Thoracic aorta (tissue), 2 donors: Measurements from ENCODE around the gene CIBAR2. TPM values are rescaled to one million over a fixed set of nuclear protein-coding genes. Genes with fewer than 3 reads are reported as not detected.

Source experiments
- ATAC-seq: fragments of 150-250 bp; one replicate; pipeline ENCODE4 v1.8.0; 2017; ENCODE audit warnings: low read depth; ENCODE audit not compliant: insufficient number of reproducible peaks, low FRiP score
- DNase-seq: peaks from one replicate; pipeline ENCODE4 v3.0.0-alpha.2; 2020; ENCODE audit warnings: low spot score
- H3K27ac ChIP-seq, 2 donors: fragments of 200-600 bp; sonication (generic); 1 replicate in 1 of 2; 2 replicates in 1 of 2; pipeline ENCODE4 v1.5.1; 2016; ENCODE audit warnings: mild to moderate bottlenecking in 2 of 2, moderate library complexity in 2 of 2
- H3K27me3 ChIP-seq: fragments of 200-600 bp; sonication (generic); replicated peaks from 2 replicates; pipeline ENCODE4 v1.6.0; 2016; ENCODE audit warnings: mild to moderate bottlenecking; ENCODE audit not compliant: insufficient read depth
- H3K36me3 ChIP-seq: fragments of 200-600 bp; sonication (generic); one replicate; pipeline ENCODE4 v1.5.1; 2016
- H3K4me1 ChIP-seq, 2 donors: fragments of 200-600 bp; sonication (generic); 1 replicate in 1 of 2; 2 replicates in 1 of 2; pipeline versions ENCODE4 v1.5.1 to v1.6.0; 2016; ENCODE audit warnings: low read depth in 2 of 2, mild to moderate bottlenecking in 1 of 2; ENCODE audit not compliant: control insufficient read depth in 1 of 2
- H3K4me3 ChIP-seq: fragments of 200-600 bp; sonication (generic); 2 replicates; pipeline ENCODE4 v1.5.1; 2016; ENCODE audit warnings: mild to moderate bottlenecking
- H3K9me3 ChIP-seq: fragments of 200-600 bp; sonication (generic); 2 replicates; pipeline ENCODE4 v1.5.1; 2016
- total RNA-seq, 2 donors: library from RNA; depleted of rRNA; stranded (reverse); fragments of >200 nt; gene quantifications; one replicate each; pipeline versions ENCODE4 v1.1.0 to v1.2.3, GENCODE V29; 2016
- TF ChIP-seq, protein P1 (sequence below): fragments of 200-600 bp; sonication (generic); IDR thresholded peaks from one replicate; pipeline ENCODE4 v1.5.1; 2019; ENCODE audit warnings: antibody characterized with exemption

CIBAR2 gene
- total RNA-seq, 2 donors from 2014 or later, result not detected

DNA sequence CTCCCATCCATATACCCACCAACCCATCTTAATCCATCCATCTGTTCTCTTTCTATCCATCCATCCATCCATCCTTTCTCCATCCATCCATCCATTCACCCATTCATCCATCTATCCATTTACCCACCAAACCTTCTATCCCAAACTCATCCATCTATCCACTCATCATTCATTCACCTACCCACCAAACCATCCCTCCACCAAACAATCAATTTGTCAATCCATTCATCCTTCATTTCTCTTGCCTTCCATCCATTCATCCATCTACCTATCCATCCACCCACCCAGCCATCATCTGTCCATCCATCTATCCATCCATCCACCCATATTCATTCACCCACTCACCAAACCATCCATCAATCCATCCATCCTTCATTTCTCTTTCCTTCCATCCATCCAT is 44.6 kb upstream of the CIBAR2 start:
- Histone ChIP-seq H3K27me3 (no peaks in the 10 kb centered on the region), H3K4me1 (peaks cover 14 to 41% of the 10 kb centered on the region in 2 donors), H3K27ac (no peak overlapping the region), H3K4me3 (no peak overlapping the region), H3K36me3 (no peaks in the 10 kb centered on the region), H3K9me3 (no peaks in the 10 kb centered on the region)
- TF ChIP-seq, protein P1, sequence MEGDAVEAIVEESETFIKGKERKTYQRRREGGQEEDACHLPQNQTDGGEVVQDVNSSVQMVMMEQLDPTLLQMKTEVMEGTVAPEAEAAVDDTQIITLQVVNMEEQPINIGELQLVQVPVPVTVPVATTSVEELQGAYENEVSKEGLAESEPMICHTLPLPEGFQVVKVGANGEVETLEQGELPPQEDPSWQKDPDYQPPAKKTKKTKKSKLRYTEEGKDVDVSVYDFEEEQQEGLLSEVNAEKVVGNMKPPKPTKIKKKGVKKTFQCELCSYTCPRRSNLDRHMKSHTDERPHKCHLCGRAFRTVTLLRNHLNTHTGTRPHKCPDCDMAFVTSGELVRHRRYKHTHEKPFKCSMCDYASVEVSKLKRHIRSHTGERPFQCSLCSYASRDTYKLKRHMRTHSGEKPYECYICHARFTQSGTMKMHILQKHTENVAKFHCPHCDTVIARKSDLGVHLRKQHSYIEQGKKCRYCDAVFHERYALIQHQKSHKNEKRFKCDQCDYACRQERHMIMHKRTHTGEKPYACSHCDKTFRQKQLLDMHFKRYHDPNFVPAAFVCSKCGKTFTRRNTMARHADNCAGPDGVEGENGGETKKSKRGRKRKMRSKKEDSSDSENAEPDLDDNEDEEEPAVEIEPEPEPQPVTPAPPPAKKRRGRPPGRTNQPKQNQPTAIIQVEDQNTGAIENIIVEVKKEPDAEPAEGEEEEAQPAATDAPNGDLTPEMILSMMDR, result no peak
- DNase-seq (no peak), ATAC-seq (no peak)

DNA sequence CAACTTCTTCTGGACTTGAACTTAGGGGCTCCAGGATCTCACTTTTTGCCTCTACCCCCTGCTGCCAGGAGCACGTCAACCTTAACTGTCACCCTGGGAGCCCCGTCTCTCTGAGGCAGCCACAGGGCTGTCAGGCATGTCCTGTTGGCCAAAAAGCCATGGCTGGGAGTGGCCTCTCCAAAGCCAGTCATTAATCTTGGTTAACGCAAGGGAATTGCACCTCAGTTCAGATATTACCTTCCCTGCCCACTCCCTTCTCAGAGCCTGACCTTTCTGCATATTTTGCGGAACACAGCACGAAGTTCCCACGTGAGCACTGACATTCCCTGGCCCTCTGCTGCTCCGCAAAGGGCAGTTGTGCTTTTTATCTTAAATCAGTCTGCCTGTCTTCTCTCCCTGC is 44.2 kb upstream of the CIBAR2 start:
- Histone ChIP-seq H3K4me3 (no peak overlapping the region), H3K4me1 (peaks cover 15 to 41% of the 10 kb centered on the region in 2 donors), H3K36me3 (no peaks in the 10 kb centered on the region), H3K27ac (no peak overlapping the region), H3K27me3 (no peaks in the 10 kb centered on the region), H3K9me3 (no peaks in the 10 kb centered on the region)
- ATAC-seq, result no peak
- DNase-seq, result no peak
- TF ChIP-seq, protein P1, result no peak

DNA sequence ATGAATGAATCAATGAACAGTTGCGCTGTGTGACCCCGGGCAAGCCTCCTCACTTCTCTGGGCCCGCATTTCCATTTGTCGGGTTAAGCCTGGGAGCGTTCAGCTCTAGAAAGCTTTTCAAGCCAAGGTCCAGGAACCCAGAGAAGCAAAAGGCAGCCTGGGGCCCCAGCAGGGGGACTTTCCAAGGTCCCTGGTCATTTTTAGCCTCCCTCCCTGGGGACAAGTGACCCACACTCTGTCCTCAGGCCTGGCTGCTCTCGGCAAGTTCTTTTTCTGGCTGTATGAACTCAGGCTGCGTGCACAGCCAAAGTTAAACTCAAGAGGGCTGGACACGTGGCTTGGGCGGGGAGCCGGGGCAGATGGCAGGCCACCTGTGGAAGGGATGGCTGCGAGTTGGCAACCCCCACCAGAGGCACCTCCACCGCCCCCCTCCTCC is 41.4 kb upstream of the CIBAR2 start:
- peaks cover 20 to 54% of the 10 kb centered on the region in 2 donors for H3K4me1 ChIP-seq
- H3K9me3 ChIP-seq, result no peaks in the 10 kb centered on the region
- no peak for ATAC-seq
- H3K4me3 ChIP-seq, result no peak overlapping the region
- DNase-seq, result no peak
- TF ChIP-seq, protein P1, result no peak
- no peaks in the 10 kb centered on the region for H3K27me3 ChIP-seq
- peak overlapping the region in 1 of 2 donors; percentile 7 for H3K27ac ChIP-seq
- H3K36me3 ChIP-seq, result no peaks in the 10 kb centered on the region

DNA sequence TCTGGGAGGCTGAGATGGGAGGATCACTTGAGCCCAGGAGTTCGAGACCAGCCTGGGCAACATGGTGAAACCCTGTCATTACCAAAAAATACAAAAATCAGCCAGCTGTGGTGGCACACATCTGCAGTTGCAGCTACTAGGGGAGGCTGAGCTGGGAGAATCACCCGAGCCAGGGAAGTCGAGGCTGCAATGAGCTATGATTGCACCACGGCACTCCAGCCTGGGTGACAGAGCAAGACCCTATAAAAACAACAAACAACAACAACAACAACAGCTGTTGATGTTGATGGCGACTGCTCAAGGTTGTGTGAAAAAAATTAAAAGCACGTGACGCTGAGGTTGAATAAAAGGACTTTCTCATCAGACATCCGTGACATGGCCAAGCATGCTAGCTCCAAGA is 40.8 kb upstream of the CIBAR2 start:
- H3K27ac ChIP-seq, result peak overlapping the region in 1 of 2 donors; percentile 7
- peaks cover 20 to 55% of the 10 kb centered on the region in 2 donors for H3K4me1 ChIP-seq

DNA sequence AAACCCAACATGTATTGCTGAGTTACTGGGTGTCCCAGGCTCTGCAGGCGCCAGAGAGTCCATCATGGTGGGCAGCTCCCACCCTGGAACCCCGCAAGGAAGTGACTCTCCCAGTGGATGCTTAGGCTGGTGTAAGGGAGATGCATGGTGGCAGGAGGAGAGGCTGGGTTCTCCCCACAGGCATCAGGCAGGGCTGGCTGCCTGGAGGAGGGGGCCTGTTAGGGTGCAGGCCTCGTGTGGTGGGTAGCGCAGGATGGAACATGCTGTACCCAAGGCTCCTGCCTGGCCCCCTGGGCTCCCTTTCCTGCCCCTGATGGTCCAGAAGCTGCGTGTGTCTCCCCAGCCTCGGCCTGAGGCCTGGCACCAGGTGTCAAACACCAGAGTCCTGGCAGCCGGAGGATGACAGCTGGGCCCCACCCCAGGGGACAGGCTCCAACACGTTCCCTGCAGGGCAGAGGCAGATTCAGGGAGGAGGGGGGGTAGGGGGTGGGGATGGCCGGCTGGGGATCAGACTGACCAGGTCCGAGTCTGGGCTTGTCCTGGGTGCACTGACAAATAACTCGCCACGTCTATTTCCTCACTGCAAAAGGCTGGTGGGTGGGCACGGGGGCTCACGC is 40.2 kb upstream of the CIBAR2 start:
- Histone ChIP-seq H3K27me3 (no peaks in the 10 kb centered on the region), H3K36me3 (no peaks in the 10 kb centered on the region), H3K27ac (peak overlapping the region; percentile 34 to 73), H3K4me1 (peaks cover 20 to 56% of the 10 kb centered on the region in 2 donors), H3K4me3 (no peak overlapping the region), H3K9me3 (no peaks in the 10 kb centered on the region)
- DNase-seq (no peak), ATAC-seq (no peak)
- TF ChIP-seq, protein P1, result no peak

More for the DNA sequence above, 40.8 kb upstream of the CIBAR2 start:
- Histone ChIP-seq H3K27me3 (no peaks in the 10 kb centered on the region), H3K36me3 (no peaks in the 10 kb centered on the region), H3K9me3 (no peaks in the 10 kb centered on the region), H3K4me3 (no peak overlapping the region)
- ATAC-seq (no peak), DNase-seq (no peak)
- TF ChIP-seq, protein P1, result no peak
